ENCODE measurements around the gene PCP4L1.

PCP4L1 gene

GRCh38 chr1:161273402-161273801, 14.9 kb downstream of the PCP4L1 start:
- no peak for DNase-seq

- DNase-seq = no peak
Measured at GRCh38 chr1:161274874-161275273, 16.3 kb downstream of the PCP4L1 start.

GRCh38 chr1:161282991-161283390, 24.4 kb downstream of the PCP4L1 start:
- no peak for DNase-seq

- no peak for DNase-seq
Measured at GRCh38 chr1:161285113-161285512, 26.6 kb downstream of the PCP4L1 start.

GRCh38 chr1:161285521-161285920, 27.0 kb downstream of the PCP4L1 start:
- no peak for DNase-seq

GRCh38 chr1:161287482-161288054, 29.0 kb downstream of the PCP4L1 start:
- DNase-seq = no peak

GRCh38 chr1:161290779-161291178, 32.2 kb downstream of the PCP4L1 start:
- no peak for DNase-seq

GRCh38 chr1:161297415-161297814, 38.9 kb downstream of the PCP4L1 start:
- DNase-seq = no peak

- DNase-seq = no peak
Measured at GRCh38 chr1:161298116-161298515, 39.6 kb downstream of the PCP4L1 start.

GRCh38 chr1:161299347-161299746, 40.8 kb downstream of the PCP4L1 start:
- no peak for DNase-seq

- no peak for DNase-seq
Measured at GRCh38 chr1:161300478-161300877, 41.9 kb downstream of the PCP4L1 start.

- DNase-seq = no peak
Measured at GRCh38 chr1:161304927-161305866, 46.7 kb downstream of the PCP4L1 start.

GRCh38 chr1:161305867-161306519, 47.4 kb downstream of the PCP4L1 start:
- DNase-seq = peak; percentile 45

GRCh38 chr1:161307230-161307768, 48.8 kb downstream of the PCP4L1 start:
- peak; percentile 62 for DNase-seq

- no peak for DNase-seq
Measured at GRCh38 chr1:161307892-161308638, 49.5 kb downstream of the PCP4L1 start.

GRCh38 chr1:161309868-161310267, 51.3 kb downstream of the PCP4L1 start, which contains the start of gene MPZ:
TSS of gene MPZ (minus strand) at chr1:161309968. CDS start at chr1:161309905, 63 bp downstream.
- no peak for DNase-seq

- DNase-seq = no peak
Measured at GRCh38 chr1:161311595-161312181, 53.1 kb downstream of the PCP4L1 start.

- no peak for DNase-seq
Measured at GRCh38 chr1:161313554-161314200, 55.1 kb downstream of the PCP4L1 start.

- peak; percentile 90 for DNase-seq
Measured at GRCh38 chr1:161314201-161314981, 55.8 kb downstream of the PCP4L1 start, which contains the start of gene SDHC. TSS of gene SDHC (plus strand) at chr1:161314381. CDS start at chr1:161314406, 25 bp downstream.

All from fibroblast of skin of scalp (primary cell).